DMS 273 (cell line): ENCODE data around the gene CPAMD8.
"Not testable (repeated sequence)": the region's sequence is repeated elsewhere in the genome, so short reads cannot be mapped to it uniquely, and the experiment has no call there.

Experiments
- DNase-seq: peaks from one replicate; lab custom pipeline; 2025; ENCODE audit not compliant: unreplicated experiment; lab: John Stamatoyannopoulos, UW

The CPAMD8 gene

GRCh38 chr19:16877581-16877980, 149.0 kb downstream of the CPAMD8 start:
- DNase-seq, result no peak

DNA sequence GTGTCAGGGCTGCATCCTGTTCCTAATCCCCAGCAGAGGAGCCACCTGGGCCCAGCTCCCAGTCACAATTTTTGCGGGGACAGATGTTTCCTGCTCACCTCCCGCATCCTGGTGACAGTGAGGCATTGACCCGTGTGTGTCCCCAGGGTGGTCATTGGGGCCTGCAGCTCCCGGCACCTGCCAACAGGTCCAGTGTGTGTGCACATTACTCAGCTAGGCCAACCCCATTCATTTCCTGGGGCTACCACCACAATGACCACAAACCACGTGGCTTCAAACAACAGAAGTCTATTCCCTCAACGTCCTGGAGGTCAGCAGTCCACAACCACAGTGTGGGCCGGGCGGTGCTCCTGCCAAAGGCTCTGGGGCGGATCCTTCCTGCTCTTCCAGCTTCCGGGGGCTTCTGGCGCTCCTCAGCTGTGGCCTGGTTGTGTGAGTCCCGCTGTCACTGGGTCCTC, 149.7 kb downstream of the CPAMD8 start:
- no peak for DNase-seq

- DNase-seq, result no peak
These were observed 150.7 kb downstream of the CPAMD8 start for GRCh38 chr19:16875584-16876555.

- DNase-seq, result not testable (repeated sequence)
These were observed 151.7 kb downstream of the CPAMD8 start for GRCh38 chr19:16874978-16875299.

- no peak for DNase-seq
These were observed 152.2 kb downstream of the CPAMD8 start for GRCh38 chr19:16874250-16874977.

GRCh38 chr19:16873594-16873993, 153.0 kb downstream of the CPAMD8 start:
- DNase-seq, result no peak

DNA sequence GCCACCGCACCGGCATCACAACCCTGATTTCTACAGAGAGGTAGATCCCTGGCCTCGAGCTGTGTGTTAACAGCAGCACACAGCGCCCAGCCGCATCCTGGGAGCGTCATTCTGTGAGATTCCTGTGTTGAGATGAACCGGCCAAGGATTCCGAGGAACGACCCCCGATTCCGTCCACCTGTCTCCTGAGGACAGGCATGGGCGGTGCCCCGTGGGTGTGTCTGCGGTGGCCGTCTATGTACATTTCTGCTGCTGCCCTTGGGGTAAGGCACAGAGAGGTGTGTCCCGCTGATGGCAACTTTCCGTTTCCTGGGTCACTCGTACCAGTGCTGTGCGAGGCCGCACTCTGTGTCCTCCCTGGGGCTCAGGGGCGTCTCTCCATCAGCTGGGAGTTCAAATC, 153.9 kb downstream of the CPAMD8 start:
- no peak for DNase-seq

DNA sequence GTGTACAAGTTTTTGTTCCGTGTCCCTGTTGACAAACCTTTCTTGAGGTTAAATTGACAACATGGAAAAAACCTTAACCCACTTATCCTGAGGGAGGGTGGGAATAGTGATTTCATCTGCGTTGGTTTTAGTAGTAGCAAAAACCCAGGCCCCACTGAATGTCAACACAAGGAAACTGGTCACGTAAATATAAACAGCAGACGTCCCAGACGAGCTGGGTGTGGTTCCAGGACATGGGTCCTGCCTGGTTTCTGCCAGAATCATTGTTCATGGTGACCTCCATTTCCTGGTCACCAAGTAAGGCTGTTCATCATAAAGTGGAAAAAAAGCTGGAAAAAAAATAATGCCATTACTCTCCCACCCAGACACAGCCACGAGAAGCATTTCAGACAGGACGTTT, 154.7 kb downstream of the CPAMD8 start:
- no peak for DNase-seq

DNA sequence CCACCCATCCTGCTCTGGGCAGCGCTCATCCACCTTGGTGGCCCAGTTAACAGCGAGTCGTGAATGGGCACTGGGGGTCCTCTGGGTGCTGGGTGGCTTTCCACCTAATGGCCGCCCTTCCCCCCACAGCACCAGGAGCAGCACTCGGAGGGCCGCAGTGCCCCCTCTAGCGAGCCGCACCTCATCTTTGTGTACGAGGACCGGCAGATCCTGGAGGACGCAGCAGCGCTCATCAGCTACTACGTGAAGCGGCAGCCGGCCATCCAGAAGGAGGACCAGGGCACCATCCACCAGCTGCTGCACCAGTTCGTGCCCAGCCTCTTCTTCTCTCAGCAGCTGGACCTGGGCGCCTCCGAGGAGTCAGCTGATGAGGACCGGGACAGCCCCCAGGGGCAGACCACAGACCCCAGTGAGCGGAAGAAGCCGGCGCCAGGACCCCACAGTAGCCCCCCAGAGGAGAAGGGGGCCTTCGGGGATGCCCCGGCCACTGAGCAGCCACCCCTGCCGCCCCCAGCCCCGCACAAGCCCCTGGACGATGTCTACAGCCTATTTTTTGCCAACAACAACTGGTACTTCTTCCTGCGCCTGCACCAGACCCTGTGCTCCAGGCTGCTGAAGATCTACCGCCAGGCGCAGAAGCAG, 157.2 kb downstream of the CPAMD8 start:
- DNase-seq, result no peak

DNA sequence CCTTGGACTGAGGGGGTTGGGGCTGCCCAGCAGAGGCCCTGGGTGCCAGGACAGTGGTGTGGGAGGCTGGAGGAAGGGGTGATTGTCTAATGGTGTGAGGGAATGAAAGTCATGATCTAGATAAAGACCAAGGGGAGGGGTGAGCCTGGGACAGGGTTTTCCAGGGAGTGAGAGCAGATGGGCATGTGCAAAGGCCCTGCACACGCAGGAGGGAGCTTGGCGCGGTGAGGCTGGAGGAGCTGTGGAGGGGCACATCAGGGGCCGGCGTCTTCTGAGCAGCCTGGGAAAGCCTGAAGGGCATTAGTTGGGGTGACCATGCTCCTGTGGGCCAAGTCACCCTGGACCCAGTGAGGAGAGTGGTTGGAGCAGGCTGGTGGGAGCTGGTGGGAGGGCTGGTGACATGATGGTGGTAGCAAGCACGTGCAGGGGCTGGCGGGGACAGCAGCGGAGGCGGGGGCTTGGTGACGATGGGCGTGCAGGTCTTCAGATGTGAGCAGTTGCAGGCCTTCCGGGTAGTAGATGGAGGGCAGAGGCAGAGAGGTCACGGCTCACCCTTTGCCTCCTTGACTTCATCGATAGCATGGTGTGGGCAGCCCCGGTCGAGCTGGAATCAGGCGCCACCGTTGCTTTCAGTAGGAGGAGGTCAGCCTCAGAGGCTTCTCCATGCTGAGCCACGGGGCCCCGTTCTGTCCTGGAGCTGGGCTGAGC, 158.0 kb downstream of the CPAMD8 start:
- no peak for DNase-seq

DNA sequence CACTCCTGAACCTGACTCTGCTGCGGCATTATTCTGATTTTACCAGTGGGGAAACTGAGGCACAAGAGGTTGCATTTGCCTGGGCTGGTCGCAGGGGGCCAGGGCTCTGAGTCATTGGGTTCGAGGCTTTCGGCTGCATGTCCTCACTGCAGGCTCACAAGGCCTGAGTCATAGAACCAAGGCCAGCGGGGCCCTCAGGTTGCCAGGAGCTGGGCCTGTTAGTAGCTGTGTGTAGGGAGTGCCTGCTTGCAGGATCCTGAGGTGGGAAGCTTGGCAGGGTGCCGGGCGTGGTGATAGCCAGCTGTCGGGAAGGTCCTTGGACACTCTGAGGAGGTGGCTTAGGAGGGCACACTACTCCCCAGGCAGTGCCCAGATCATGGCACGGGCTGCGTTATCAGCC, 159.4 kb downstream of the CPAMD8 start:
- DNase-seq, result no peak

GRCh38 chr19:16862826-16863415, 163.7 kb downstream of the CPAMD8 start:
- DNase-seq, result no peak

DNA sequence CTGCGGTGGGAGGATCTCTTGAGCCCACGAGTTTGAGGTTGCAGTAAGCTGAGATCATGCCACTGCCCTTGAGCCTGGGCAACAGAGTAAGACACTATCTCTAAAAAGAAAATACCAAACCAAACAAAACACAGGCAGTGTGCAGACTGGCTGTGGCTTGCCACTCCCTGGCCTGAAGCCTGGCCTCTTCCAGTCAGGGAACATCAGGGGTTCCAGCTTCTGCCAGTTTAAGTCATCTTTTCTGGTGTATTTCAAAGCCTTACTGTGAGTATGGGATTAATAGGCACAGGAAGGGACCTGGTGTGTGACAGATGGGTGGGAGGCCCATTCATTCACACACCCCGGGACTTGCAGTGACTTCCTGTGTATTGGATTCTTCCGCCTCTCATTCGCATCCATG, 164.8 kb downstream of the CPAMD8 start:
- DNase-seq, result no peak

DNA sequence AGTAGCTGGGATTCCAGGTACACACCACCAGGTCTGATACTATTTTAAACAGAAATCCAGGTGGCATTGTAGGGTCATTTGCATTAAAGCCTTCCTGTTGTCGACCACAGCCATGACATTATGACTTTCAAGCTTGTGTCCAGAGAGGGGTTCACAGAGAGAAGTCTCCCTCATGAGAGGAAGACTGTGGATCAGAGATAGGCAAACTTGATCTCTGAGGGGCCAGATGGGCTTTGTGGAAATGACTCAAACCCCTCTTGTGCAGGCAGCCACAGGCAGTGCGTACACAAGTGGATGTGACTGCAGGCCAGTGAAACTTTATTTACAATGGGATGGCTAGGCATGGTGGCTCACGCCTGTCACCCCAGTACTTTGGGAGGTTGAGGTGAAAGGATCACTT, 165.6 kb downstream of the CPAMD8 start:
- no peak for DNase-seq

DNA sequence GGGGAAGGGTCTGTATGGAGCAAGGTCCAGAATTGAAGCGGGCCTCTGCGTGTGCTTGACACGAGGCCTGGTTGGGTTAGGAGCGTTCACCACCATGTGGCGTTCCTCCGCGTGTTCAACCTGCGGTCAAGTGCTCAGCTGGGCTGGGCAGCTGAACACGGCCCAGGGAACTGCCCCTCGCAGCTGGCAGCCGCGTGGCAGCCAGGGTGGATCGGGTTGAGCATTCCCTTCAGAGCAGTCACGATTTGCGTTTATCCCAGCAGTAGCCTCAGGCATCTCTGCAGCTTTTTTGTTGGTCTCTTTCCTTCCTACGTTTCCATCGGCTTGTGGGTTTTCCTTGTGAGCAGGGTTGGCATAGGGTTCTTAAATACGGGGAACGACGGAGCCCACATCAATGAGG, 166.5 kb downstream of the CPAMD8 start:
- DNase-seq, result peak; percentile 13

GRCh38 chr19:16859626-16860025, 167.0 kb downstream of the CPAMD8 start:
- DNase-seq, result no peak

DNA sequence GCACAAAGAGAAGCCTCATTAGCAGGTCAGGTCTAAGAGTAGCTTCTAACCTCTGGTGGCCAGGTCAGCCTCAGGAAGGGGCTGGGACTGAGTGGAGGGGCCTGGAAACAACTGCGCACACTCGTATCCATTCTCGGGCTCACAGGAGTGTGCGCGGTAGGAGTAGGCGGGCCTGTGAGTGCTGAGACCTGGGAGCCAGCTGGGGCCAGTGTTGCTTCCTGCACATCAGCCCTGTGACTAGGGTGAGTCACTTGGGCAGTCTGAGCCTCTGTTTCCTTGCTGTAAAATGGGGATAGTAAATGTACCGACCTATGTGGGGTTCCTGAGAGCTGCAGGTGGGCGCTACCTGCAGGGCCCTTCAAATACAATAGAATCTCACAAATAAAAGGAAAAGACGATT, 170.5 kb downstream of the CPAMD8 start:
- DNase-seq, result no peak

DNA sequence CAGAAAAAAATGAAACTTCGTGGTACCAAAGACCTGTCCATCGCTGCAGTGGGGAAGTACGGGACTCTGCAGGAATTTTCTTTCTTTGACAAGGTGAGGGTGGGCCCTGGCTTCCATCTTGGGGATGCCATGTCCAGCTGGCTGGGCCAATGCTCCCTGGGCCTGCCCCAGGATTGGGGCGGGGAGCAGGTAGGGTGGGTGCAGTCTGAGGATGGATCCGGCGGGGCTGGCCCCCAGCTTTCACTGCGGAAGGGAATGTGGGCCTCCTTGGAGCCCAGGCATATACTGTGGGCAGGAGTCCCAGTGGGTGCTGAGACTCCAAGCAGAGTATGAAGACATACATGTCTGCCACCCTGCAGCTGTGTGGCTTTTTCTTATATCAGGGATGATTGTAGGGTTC, 173.5 kb downstream of the CPAMD8 start:
- DNase-seq, result no peak

GRCh38 chr19:16851031-16851712, 175.4 kb downstream of the CPAMD8 start:
- DNase-seq, result no peak

GRCh38 chr19:16850133-16850532, 176.5 kb downstream of the CPAMD8 start:
- no peak for DNase-seq
